ENCODE measurements around the gene SAMD4B. TPM values are rescaled to one million over a fixed set of nuclear protein-coding genes. Genes with fewer than 3 reads are reported as not detected.

SAMD4B gene
- total RNA-seq, 2 donors from 2014 or later = 101 to 153 TPM

DNA sequence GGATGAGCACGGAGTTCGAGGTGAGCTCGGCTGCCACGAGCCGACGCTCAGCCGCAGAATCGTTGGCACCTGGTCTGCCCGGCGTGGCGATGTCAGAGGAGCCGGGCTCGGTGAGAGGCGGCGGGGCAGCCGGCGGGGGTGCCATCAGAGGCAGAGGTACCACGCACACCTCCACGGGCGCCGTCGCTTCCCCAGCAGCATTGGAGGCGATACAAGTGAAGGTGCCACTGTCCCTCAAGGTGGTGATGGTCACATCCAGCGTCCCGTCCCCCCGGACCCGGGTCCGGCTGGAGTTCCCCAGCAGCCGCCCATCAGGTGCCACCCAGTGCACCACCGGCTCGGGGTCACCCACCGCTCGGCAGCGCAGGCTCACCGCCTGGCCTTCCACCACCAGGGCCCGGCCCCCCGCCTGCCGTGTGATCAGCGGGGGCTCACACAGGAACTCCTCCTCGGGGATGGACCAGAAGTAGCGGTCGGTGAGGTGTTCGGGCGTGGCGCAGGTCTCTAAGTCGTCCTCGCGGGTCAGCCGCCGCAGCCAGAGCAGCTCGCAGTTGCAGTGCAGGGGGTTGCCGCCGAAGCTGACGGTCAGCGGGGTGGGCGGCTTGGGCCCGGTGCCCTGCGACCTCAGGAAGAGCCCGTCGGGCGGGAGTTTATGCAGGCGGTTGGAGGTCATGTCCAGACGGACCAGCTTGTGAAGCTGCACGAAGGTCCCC lies 28.0 kb upstream of the SAMD4B start:
- H3K27ac ChIP-seq = no peak overlapping the region
- TF ChIP-seq, protein P1, sequence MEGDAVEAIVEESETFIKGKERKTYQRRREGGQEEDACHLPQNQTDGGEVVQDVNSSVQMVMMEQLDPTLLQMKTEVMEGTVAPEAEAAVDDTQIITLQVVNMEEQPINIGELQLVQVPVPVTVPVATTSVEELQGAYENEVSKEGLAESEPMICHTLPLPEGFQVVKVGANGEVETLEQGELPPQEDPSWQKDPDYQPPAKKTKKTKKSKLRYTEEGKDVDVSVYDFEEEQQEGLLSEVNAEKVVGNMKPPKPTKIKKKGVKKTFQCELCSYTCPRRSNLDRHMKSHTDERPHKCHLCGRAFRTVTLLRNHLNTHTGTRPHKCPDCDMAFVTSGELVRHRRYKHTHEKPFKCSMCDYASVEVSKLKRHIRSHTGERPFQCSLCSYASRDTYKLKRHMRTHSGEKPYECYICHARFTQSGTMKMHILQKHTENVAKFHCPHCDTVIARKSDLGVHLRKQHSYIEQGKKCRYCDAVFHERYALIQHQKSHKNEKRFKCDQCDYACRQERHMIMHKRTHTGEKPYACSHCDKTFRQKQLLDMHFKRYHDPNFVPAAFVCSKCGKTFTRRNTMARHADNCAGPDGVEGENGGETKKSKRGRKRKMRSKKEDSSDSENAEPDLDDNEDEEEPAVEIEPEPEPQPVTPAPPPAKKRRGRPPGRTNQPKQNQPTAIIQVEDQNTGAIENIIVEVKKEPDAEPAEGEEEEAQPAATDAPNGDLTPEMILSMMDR (IDR thresholded peaks at IDR 0.05) = no peak
- no peak for ATAC-seq (ENCODE audit: insufficient number of reproducible peaks, low FRiP score, low read depth)
- H3K36me3 ChIP-seq = no peaks in the 10 kb centered on the region
- no peaks in the 10 kb centered on the region for H3K9me3 ChIP-seq
- DNase-seq (ENCODE audit: low spot score) = no peak
- no peak overlapping the region for H3K4me3 ChIP-seq
- no peaks in the 10 kb centered on the region for H3K4me1 ChIP-seq (ENCODE audit: control insufficient read depth in 1 of 2, low read depth in 2 of 2)
- no peaks in the 10 kb centered on the region for H3K27me3 ChIP-seq (replicated peaks; ENCODE audit: insufficient read depth)

DNA sequence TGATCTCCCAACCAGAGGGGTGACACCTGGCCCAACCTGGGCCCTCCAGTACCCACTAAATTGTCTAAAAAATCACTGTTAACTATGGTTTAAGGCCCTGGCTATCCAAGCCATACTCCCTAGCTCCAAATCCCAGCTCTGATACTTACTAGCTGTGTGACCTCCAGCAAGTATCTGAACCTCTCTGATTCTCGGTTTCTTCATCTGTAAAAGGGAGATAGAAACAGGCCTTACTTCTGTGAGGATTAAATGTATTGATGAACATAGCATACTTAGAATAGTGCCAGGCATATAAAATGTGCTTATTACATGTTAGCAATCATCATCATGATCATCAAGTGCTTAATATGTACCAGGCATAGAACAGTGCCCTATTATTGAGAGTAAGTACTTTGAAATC lies 26.3 kb upstream of the SAMD4B start:
- ATAC-seq (ENCODE audit: insufficient number of reproducible peaks, low FRiP score, low read depth) (no peak), DNase-seq (ENCODE audit: low spot score) (no peak)
- Histone ChIP-seq H3K36me3 (no peaks in the 10 kb centered on the region), H3K4me3 (no peak overlapping the region), H3K27me3 (replicated peaks; ENCODE audit: insufficient read depth) (no peaks in the 10 kb centered on the region), H3K9me3 (no peaks in the 10 kb centered on the region), H3K4me1 (ENCODE audit: control insufficient read depth in 1 of 2, low read depth in 2 of 2) (peaks cover 4 to 10% of the 10 kb centered on the region in 2 donors), H3K27ac (no peak overlapping the region)
- TF ChIP-seq, protein P1 (IDR thresholded peaks at IDR 0.05) = no peak

DNA sequence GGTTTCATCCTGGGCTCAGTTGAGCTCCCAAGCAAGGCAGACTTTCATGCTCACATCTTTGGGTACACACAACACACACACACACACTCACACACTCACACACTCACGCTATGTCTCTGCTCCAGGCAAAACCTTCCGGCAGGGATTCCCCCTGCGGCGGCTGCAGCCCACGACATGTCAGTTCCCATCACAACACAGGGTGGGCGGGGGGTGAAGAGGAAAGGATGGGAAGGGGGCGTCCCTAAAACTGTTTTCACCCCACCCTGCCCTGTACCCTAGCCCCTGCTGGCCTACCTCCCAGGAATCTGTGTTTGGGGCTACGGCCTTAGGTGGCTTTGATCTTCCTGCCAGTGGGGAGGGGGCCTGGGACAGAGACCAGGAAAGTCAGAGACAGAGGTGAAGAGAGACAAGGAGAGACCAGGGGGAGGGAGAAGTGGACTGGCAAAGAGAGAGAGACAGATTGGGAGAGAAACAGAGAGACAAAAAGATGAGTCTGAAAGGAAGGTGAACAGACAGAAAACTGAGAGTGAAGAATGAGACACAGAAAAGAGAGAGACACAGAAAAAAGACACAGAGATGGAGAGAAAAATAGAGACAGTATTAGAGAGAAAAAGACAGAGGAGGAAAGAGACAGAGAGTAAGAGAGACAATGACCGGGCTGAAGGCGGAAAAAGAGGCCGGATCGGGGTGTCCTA lies 25.4 kb upstream of the SAMD4B start:
- DNase-seq (ENCODE audit: low spot score) = no peak
- no peaks in the 10 kb centered on the region for H3K9me3 ChIP-seq
- TF ChIP-seq, protein P1 (IDR thresholded peaks at IDR 0.05) = no peak
- no peak overlapping the region for H3K4me3 ChIP-seq
- H3K4me1 ChIP-seq (ENCODE audit: control insufficient read depth in 1 of 2, low read depth in 2 of 2) = peaks cover 4 to 10% of the 10 kb centered on the region in 2 donors
- ATAC-seq (ENCODE audit: insufficient number of reproducible peaks, low FRiP score, low read depth) = no peak
- H3K27ac ChIP-seq = no peak overlapping the region
- no peaks in the 10 kb centered on the region for H3K27me3 ChIP-seq (replicated peaks; ENCODE audit: insufficient read depth)
- H3K36me3 ChIP-seq = no peaks in the 10 kb centered on the region

DNA sequence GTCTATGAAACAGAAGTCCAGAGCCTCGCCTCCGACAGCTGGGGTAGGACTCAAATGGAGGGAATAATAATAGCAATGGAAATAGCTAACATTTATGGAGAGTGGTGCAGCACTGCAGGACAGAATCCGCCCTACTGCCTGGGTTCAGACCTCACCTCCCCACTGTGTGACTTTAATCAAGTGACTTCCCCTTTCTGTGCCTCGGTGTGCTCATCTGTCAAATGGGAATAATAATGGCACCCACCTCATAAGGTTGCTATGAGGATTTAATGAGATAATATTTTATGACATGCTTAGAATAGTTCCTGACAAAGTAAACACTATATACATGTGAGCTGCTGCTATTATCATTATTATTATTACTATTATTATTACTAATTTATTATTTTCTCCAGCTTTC lies 24.7 kb upstream of the SAMD4B start:
- Histone ChIP-seq H3K9me3 (no peaks in the 10 kb centered on the region), H3K4me3 (no peak overlapping the region), H3K27ac (no peak overlapping the region), H3K36me3 (no peaks in the 10 kb centered on the region), H3K4me1 (ENCODE audit: control insufficient read depth in 1 of 2, low read depth in 2 of 2) (peaks cover 4 to 10% of the 10 kb centered on the region in 2 donors), H3K27me3 (replicated peaks; ENCODE audit: insufficient read depth) (no peaks in the 10 kb centered on the region)
- TF ChIP-seq, protein P1 (IDR thresholded peaks at IDR 0.05) = no peak
- ATAC-seq (ENCODE audit: insufficient number of reproducible peaks, low FRiP score, low read depth) (no peak), DNase-seq (ENCODE audit: low spot score) (no peak)

DNA sequence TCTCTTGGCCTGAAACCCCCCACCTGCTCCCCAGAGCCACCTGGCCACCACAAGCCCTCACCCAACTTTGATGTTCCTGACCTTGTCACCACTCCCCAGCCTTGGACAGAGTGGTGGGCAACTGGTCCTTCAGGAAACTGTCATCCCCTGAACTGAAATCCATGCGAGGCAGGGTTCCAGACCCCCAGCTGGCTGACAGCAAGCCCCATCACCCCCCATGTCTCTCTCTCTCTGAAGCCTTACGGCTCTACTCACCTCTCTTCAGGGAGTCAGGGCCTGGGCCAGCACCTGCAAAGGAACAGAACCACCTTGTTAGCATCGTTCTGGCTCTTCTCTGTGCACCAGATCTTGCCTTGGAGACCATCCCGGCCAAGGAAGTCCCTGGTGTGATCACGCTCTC lies 24.1 kb upstream of the SAMD4B start:
- TF ChIP-seq, protein P1 (IDR thresholded peaks at IDR 0.05) = no peak
- peaks cover 4 to 10% of the 10 kb centered on the region in 2 donors for H3K4me1 ChIP-seq (ENCODE audit: control insufficient read depth in 1 of 2, low read depth in 2 of 2)
- no peaks in the 10 kb centered on the region for H3K27me3 ChIP-seq (replicated peaks; ENCODE audit: insufficient read depth)
- H3K4me3 ChIP-seq = no peak overlapping the region
- ATAC-seq (ENCODE audit: insufficient number of reproducible peaks, low FRiP score, low read depth) (no peak), DNase-seq (ENCODE audit: low spot score) (no peak)
- no peaks in the 10 kb centered on the region for H3K9me3 ChIP-seq
- H3K27ac ChIP-seq = no peak overlapping the region
- no peaks in the 10 kb centered on the region for H3K36me3 ChIP-seq

All from thoracic aorta (tissue), 2 donors.